ENCODE data around the gene TARS2.

TARS2 gene

GRCh38 chr1:150534002-150534401 lies 46.8 kb downstream of the TARS2 start:
- no peak for TF ChIP-seq CTCF (IDR thresholded peaks at IDR 0.05; ENCODE audit: low read depth, low read length, missing control alignments)
- no peak overlapping the region for H3K4me3 ChIP-seq (replicated peaks; ENCODE audit: low read depth, low read length)
- no peak for DNase-seq (ENCODE audit: extremely low read depth, low read depth)

- no peak for DNase-seq (ENCODE audit: extremely low read depth, low read depth)
- no peak for TF ChIP-seq CTCF (IDR thresholded peaks at IDR 0.05; ENCODE audit: low read depth, low read length, missing control alignments)
- no peak overlapping the region for H3K4me3 ChIP-seq (replicated peaks; ENCODE audit: low read depth, low read length)
These were observed 48.5 kb downstream of the TARS2 start for GRCh38 chr1:150535511-150536287.

GRCh38 chr1:150536836-150537731 lies 49.9 kb downstream of the TARS2 start:
- TF ChIP-seq CTCF (IDR thresholded peaks at IDR 0.05; ENCODE audit: low read depth, low read length, missing control alignments) = no peak
- no peak overlapping the region for H3K4me3 ChIP-seq (replicated peaks; ENCODE audit: low read depth, low read length)
- no peak for DNase-seq (ENCODE audit: extremely low read depth, low read depth)

- no peak for DNase-seq (ENCODE audit: extremely low read depth, low read depth)
- H3K4me3 ChIP-seq (replicated peaks; ENCODE audit: low read depth, low read length) = no peak overlapping the region
These were observed 50.8 kb downstream of the TARS2 start for GRCh38 chr1:150537732-150538684.

GRCh38 chr1:150543500-150544143 lies 56.4 kb downstream of the TARS2 start:
- DNase-seq (ENCODE audit: extremely low read depth, low read depth) = no peak
- H3K4me3 ChIP-seq (replicated peaks; ENCODE audit: low read depth, low read length) = no peak overlapping the region
- no peak for TF ChIP-seq CTCF (IDR thresholded peaks at IDR 0.05; ENCODE audit: low read depth, low read length, missing control alignments)

More at GRCh38 chr1:150537732-150538684, 50.8 kb downstream of the TARS2 start:
- no peak for TF ChIP-seq CTCF (IDR thresholded peaks at IDR 0.05; ENCODE audit: low read depth, low read length, missing control alignments)

GRCh38 chr1:150544204-150544603 lies 57.0 kb downstream of the TARS2 start:
- no peak overlapping the region for H3K4me3 ChIP-seq (replicated peaks; ENCODE audit: low read depth, low read length)
- no peak for TF ChIP-seq CTCF (IDR thresholded peaks at IDR 0.05; ENCODE audit: low read depth, low read length, missing control alignments)
- DNase-seq (ENCODE audit: extremely low read depth, low read depth) = no peak

All from HFF-Myc (cell line).